Endometrial microvascular endothelial cells (primary cell): ENCODE results near the gene CBLL1. TPM values are rescaled to one million over a fixed set of nuclear protein-coding genes. Genes with fewer than 3 reads are reported as not detected.

Experiments
- in situ Hi-C: cut with HindIII; loops from 2 replicates; pipeline ENCODE4 v1.10.0; 2017; ENCODE audit warnings: low sequenced_read_pairs, low pct_unique_long_range_greater_than_20kb; ENCODE audit errors: inconsistent ontology term
- total RNA-seq: library from RNA; depleted of rRNA; stranded (reverse); fragments of >200 nt; gene quantifications from one replicate; pipeline ENCODE4 v1.2.3, GENCODE V29; 2015; ENCODE audit errors: inconsistent ontology term

The CBLL1 gene
- 20.3 TPM for total RNA-seq

- in situ Hi-C loops = loop anchor here (25.0 kb wide), 1 partner anchor 156 kb away; the partner anchor contains the start of gene BCAP29
These were observed at the start of gene CBLL1 for GRCh38 chr7:107743567-107744344. Gene CBLL1, plus strand, starts transcription at chr7:107744142. Its CDS starts 22 bp downstream, at chr7:107744164.

- in situ Hi-C loops = no loop called here
These were observed 49.6 kb upstream of the CBLL1 start for GRCh38 chr7:107694386-107694785.

DNA sequence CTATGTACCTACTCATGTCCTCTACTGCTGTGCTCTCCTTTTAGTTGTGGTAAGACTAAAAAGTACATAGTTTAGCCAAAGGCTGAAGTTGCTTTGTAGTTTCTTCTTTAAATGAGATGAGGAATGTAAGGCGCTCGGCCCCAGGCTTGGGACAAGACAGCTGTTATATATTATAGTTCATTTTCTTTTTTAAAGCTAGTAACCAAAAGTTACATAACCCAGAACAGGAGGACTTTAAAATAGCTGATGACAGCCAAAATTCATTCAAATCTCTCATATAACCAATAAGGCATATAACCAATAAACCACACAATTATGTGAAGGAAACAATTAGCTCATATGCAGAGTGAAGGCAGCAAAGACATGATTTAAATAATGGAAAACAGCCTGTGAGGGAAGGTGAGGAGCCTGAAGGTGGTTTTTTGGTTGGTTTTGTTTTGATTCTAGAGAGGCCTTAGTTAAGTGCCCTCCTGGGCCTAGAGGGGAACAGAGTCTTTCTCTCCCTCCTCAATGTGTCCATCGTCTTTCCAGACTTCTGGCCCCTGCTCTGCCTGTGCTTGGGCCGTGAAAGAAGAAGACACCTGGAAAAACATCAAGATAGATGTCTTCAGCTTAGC lies 47.5 kb upstream of the CBLL1 start:
- in situ Hi-C loops = no loop called here

DNA sequence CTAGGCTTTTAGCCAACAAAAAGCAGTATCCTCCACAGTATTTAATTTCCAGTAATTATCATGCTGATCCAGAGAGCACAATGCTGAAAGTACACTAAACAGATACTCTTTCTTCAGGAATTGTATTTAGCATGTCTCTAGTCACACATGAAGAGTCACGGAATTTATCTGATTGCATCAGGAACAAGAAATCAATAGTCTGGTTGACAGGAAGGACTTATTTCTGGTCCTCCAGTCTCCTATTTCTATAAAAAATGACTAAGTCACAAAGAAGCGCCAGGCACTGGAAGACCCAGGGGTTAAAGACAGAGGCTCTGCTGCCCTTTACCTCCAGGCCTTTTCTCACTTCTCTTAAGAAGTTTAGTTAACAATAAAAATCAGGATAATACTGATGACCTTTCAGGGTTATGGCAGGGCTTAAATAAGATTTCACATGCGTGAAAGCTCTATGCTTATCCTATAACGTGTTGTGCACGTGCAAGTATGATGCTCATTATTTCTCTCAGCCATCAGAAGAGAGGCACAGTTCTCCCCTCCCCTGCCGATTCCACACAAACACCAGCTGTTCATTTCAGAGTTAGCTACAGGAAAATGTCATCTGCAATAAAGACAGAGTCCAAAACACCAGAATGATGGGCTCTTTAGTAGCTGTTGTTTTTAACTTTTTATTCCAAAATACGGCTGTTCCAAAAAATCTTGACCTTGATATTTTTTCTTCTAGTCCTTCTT lies 46.5 kb upstream of the CBLL1 start:
- in situ Hi-C loops = no loop called here

DNA sequence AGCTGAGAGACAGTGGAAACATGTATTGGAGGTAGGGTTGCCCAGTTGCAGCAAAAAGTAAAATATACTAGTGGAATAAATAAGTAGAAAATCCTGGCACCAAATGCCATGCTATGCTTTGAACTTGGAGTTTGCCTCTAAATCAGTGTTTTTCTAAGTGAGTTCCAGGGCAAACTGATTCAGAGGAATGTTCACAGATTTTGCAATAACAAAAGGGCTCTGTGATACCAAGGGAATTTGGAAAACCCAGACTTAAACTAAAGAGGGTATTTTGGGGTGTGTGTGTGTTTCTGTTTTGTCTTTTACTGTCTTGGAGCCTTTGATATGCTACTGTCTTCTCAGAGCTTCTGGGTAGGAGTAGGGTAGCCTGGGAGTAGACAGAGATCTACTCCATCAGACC lies 43.4 kb upstream of the CBLL1 start:
- in situ Hi-C loops = no loop called here

DNA sequence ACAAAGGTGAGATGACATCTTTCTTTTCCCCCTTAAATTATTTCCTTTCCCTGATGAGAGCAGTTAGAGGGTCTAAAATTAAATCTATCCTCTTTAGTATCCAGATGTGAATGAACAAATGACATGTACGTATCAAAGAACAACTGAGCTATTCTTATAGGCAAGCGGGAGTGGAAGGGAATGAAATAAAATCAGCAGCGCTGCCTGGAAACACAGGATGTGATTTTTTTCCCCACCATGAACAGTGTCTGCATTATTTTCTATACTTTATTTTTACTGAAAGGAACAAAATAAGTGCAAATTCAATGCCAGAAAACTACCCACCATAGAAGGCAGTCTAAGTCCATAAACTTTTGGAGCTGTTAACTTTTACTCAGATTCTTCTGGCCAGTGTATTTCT lies 42.8 kb upstream of the CBLL1 start:
- in situ Hi-C loops = no loop called here

GRCh38 chr7:107703219-107703618 lies 40.7 kb upstream of the CBLL1 start:
- in situ Hi-C loops = no loop called here

GRCh38 chr7:107703872-107704271 lies 40.1 kb upstream of the CBLL1 start:
- in situ Hi-C loops = no loop called here

- in situ Hi-C loops = no loop called here
These were observed 35.0 kb upstream of the CBLL1 start for GRCh38 chr7:107708956-107709355.

DNA sequence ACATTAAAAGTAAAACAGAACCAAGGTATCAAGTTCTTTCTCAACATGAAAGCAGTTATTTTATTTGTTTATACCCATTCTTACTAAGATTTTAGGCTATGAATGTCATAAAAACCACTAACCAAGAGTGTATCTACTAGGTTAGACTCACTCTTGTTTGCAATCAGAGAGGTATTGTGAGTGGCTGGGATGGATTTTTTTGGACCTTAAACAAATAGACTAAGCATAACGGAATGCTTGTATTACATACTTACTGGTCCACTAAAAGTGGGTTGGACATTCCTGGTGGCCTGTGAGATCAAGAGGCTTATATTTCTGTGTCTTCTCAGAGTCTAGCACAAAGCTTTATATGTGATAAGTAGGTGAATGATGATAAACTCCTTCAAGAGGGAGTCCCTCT lies 32.6 kb upstream of the CBLL1 start:
- in situ Hi-C loops = no loop called here

GRCh38 chr7:107712025-107712424 lies 31.9 kb upstream of the CBLL1 start:
- in situ Hi-C loops = no loop called here

DNA sequence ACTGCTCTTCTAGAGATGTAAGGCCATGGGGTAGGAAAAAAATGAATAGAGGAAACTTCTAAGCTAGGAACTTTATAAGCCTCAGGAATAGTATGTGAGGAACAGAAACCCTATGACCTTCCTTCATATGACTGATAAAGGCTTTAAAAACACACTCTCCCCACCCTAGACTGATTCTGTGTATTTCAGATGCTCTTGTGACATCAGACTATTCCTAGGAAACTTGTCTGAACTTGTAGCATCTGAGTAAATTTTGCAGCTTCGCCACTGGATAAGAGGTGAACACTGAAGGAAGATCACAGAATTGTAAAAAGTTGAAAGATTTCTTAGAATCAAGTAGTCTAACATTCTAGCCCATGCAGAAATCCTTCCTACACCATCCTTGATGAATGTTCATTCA lies 31.0 kb upstream of the CBLL1 start:
- in situ Hi-C loops = no loop called here

DNA sequence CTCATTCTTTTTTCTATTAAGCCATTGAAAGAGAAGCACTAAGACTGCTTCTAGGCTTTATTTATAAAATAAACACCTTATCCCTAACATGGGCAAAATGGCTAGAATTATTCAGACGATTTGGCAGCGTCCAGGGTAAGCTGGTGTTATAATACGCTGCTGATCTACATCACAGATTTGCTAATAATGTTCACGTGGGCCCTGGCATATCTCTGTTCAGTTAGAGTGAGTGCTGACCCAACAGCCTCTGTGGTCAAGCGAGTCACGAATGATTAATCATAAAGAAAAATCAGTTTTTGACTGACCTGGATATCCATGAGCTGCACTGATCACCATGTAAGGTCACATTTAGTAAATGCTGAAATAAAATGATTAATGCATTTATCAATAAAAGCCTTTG lies 28.4 kb upstream of the CBLL1 start:
- in situ Hi-C loops = no loop called here

GRCh38 chr7:107718456-107719193 lies 25.3 kb upstream of the CBLL1 start:
- in situ Hi-C loops = no loop called here

- in situ Hi-C loops = no loop called here
These were observed 22.7 kb upstream of the CBLL1 start for GRCh38 chr7:107721286-107721685.

GRCh38 chr7:107723255-107723654 lies 20.7 kb upstream of the CBLL1 start:
- in situ Hi-C loops = no loop called here

DNA sequence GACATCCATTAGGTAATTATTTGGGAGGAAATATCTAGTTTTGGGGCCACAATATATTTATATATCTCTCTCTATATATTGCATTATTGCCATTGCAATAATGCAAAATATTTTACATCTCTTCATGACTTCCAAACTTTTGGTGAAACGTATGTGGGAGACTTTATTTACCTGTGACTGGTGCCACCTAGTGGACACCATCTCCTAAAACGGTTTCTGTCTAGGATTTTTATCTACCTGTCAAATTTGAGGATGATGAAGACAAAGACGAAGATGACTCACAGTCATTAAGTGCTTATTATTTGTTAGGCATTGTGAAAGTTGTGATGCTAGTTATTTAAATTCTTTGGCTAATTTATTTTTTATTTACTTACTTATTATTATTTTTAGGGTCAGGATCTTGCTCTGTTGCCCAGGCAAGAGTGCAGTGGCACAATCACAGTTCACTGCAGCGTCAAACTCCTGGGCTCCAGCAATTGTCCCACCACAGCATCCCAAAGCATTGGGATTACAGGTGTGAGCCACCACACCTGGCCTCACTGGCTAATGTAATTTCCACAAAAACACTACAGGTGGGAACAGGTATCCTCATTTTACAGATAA lies 18.7 kb upstream of the CBLL1 start:
- in situ Hi-C loops = loop anchor here (25.0 kb wide), 1 partner anchor 138 kb away; the partner anchor contains the start of gene BCAP29

GRCh38 chr7:107726356-107727130 lies 17.4 kb upstream of the CBLL1 start:
- in situ Hi-C loops = loop anchor here (25.0 kb wide), 1 partner anchor 139 kb away; the partner anchor contains the start of gene BCAP29
